GM23338 (cell line): ENCODE data around the gene DDX4. TPM values are rescaled to one million over a fixed set of nuclear protein-coding genes. Genes with fewer than 3 reads are reported as not detected.

ENCODE experiments used
- ATAC-seq: fragments of 200-7000 bp; cut with Tn5 transposase; 3 replicates; pipeline ENCODE4 v1.9.1; 2020
- DNase-seq: peaks from one replicate; pipeline ENCODE4 v3.0.0-alpha.2; 2015; ENCODE audit warnings: low spot score
- H2AFZ ChIP-seq: fragments of 200-600 bp; sonication (generic); 2 replicates; pipeline ENCODE4 v1.8.0; 2016; ENCODE audit warnings: antibody characterized with exemption, mild to moderate bottlenecking, moderate library complexity
- H3F3A ChIP-seq: fragments of 200-600 bp; sonication (generic); replicated peaks from 2 replicates; pipeline ENCODE4 v1.8.0; 2017; ENCODE audit warnings: antibody characterized with exemption, mixed run types, low read depth
- H3K27ac ChIP-seq: fragments of 200-600 bp; sonication (generic); 2 replicates; pipeline ENCODE4 v1.6.1; 2016; ENCODE audit warnings: low read depth
- H3K27me3 ChIP-seq: fragments of 200-600 bp; sonication (generic); 2 replicates; pipeline ENCODE4 v1.8.0; 2016; ENCODE audit warnings: mild to moderate bottlenecking, mixed run types, moderate library complexity; ENCODE audit not compliant: insufficient read depth
- H3K36me3 ChIP-seq: fragments of 200-600 bp; sonication (generic); 2 replicates; pipeline ENCODE4 v1.8.0; 2016; ENCODE audit warnings: mild to moderate bottlenecking; ENCODE audit not compliant: insufficient read depth
- H3K4me1 ChIP-seq: fragments of 200-600 bp; sonication (generic); 2 replicates; pipeline ENCODE4 v1.8.0; 2016; ENCODE audit warnings: mild to moderate bottlenecking, moderate library complexity; ENCODE audit not compliant: insufficient read depth
- H3K4me2 ChIP-seq: fragments of 200-600 bp; sonication (generic); 2 replicates; pipeline ENCODE4 v1.7.1; 2017; ENCODE audit warnings: mixed run types
- H3K4me3 ChIP-seq: fragments of 200-600 bp; sonication (generic); 2 replicates; pipeline ENCODE4 v1.6.1; 2016; ENCODE audit warnings: mixed run types
- H3K79me2 ChIP-seq: fragments of 200-600 bp; sonication (generic); replicated peaks from 2 replicates; pipeline ENCODE4 v1.8.0; 2017; ENCODE audit warnings: mild to moderate bottlenecking; ENCODE audit not compliant: insufficient read depth
- H3K9me2 ChIP-seq: fragments of 200-600 bp; sonication (generic); 2 replicates; pipeline ENCODE4 v1.8.0; 2017; ENCODE audit not compliant: insufficient read depth
- H4K20me1 ChIP-seq: fragments of 200-600 bp; sonication (generic); replicated peaks from 2 replicates; pipeline ENCODE4 v1.8.0; 2017; ENCODE audit warnings: mild to moderate bottlenecking; ENCODE audit not compliant: insufficient read depth
- H3K27ac Mint-ChIP-seq: 2 replicates; pipeline ENCODE4 v1.8.0; 2020; ENCODE audit warnings: inconsistent platforms, mild to moderate bottlenecking, moderate library complexity, mixed read lengths
- H3K27me3 Mint-ChIP-seq: 3 replicates; pipeline ENCODE4 v1.8.0; 2022; ENCODE audit warnings: low read depth, mild to moderate bottlenecking, moderate library complexity, mixed read lengths, inconsistent platforms; ENCODE audit not compliant: insufficient read depth, poor library complexity
- H3K36me3 Mint-ChIP-seq: 3 replicates; pipeline ENCODE4 v1.8.0; 2021; ENCODE audit warnings: low read depth, mild to moderate bottlenecking, inconsistent platforms, moderate library complexity, mixed read lengths
- H3K4me1 Mint-ChIP-seq: 3 replicates; pipeline ENCODE4 v1.8.0; 2020; ENCODE audit warnings: mild to moderate bottlenecking, inconsistent platforms, mixed read lengths
- H3K4me3 Mint-ChIP-seq: 3 replicates; pipeline ENCODE4 v1.8.0; 2021; ENCODE audit warnings: moderate library complexity, mild to moderate bottlenecking, inconsistent platforms, mixed read lengths
- H3K9me3 Mint-ChIP-seq: 3 replicates; pipeline ENCODE4 v1.8.0; 2020; ENCODE audit warnings: moderate library complexity, mild to moderate bottlenecking, inconsistent platforms, mixed read lengths
- CREB1 ChIP-seq: fragments of 250-450 bp; sonication (Bioruptor Pico); IDR thresholded peaks from 2 replicates; pipeline ENCODE4 v1.5.0; 2020; ENCODE audit warnings: low read depth, mild to moderate bottlenecking, moderate library complexity
- EZH2 ChIP-seq: fragments of 200-600 bp; sonication (generic); IDR thresholded peaks from one replicate; pipeline ENCODE4 v1.8.0; 2017; ENCODE audit warnings: antibody characterized with exemption, mild to moderate bottlenecking, low read depth; ENCODE audit not compliant: unreplicated experiment
- EZH2phosphoT487 ChIP-seq: fragments of 200-600 bp; sonication (generic); IDR thresholded peaks from one replicate; pipeline ENCODE4 v1.8.1; 2018; ENCODE audit warnings: antibody characterized with exemption; ENCODE audit not compliant: unreplicated experiment
- JUNB ChIP-seq: IDR thresholded peaks from one replicate; pipeline ENCODE4 v1.6.1; 2016; ENCODE audit warnings: antibody characterized with exemption; ENCODE audit not compliant: unreplicated experiment
- NANOG ChIP-seq: IDR thresholded peaks from 2 replicates; pipeline ENCODE4 v1.6.1; 2016; ENCODE audit warnings: antibody characterized with exemption, borderline replicate concordance
- POLR2AphosphoS5 ChIP-seq: IDR thresholded peaks from 2 replicates; pipeline ENCODE4 v1.6.1; 2016; ENCODE audit warnings: antibody characterized with exemption, low read depth
- STAT1 ChIP-seq: IDR thresholded peaks from one replicate; pipeline ENCODE4 v1.6.1; 2016; ENCODE audit warnings: antibody characterized with exemption; ENCODE audit not compliant: unreplicated experiment
- ZNF114 ChIP-seq: fragments of 250-450 bp; sonication (Bioruptor Pico); IDR thresholded peaks from 2 replicates; pipeline ENCODE4 v1.5.0; 2020; ENCODE audit warnings: mild to moderate bottlenecking, moderate library complexity
- ZNF331 ChIP-seq: fragments of 250-450 bp; sonication (Bioruptor Pico); IDR thresholded peaks from 2 replicates; pipeline ENCODE4 v1.5.0; 2020; ENCODE audit warnings: low read depth, mild to moderate bottlenecking, moderate library complexity
- polyA plus RNA-seq: library from polyadenylated mRNA; unstranded; fragments of >200 nt; fragmentation: Nextera tagmentation; extraction: Ambion mirVana; gene quantifications from 2 replicates; pipeline ENCODE4 v1.2.1, GENCODE V29; 2016
- total RNA-seq: library from RNA; depleted of rRNA; stranded (reverse); fragments of >200 nt; shearing (Covaris generic); gene quantifications from 2 replicates; pipeline ENCODE4 v1.2.3, GENCODE V29; 2014
- TF ChIP-seq, protein P1 (sequence below): IDR thresholded peaks from one replicate; pipeline ENCODE4 v1.6.1; 2018; ENCODE audit warnings: antibody characterized with exemption; ENCODE audit not compliant: unreplicated experiment
- TF ChIP-seq, protein P2 (sequence below): fragments of 250-450 bp; sonication (Bioruptor Pico); IDR thresholded peaks from 2 replicates; pipeline ENCODE4 v1.5.0; 2020; ENCODE audit warnings: mild to moderate bottlenecking, moderate library complexity
- TF ChIP-seq, protein P3 (sequence below): IDR thresholded peaks from 2 replicates; pipeline ENCODE4 v1.6.1; 2016; ENCODE audit warnings: antibody characterized with exemption
- TF ChIP-seq, protein P4 (sequence below), 2 experiments: fragments of 200-600 bp in 1 of 2; sonication (generic) in 1 of 2; conservative IDR thresholded peaks; 2 replicates each; pipeline versions ENCODE4 v1.5.1 to v1.6.1; 2016 to 2017; ENCODE audit warnings: antibody characterized with exemption in 2 of 2, low read depth in 2 of 2, mild to moderate bottlenecking in 2 of 2, moderate library complexity in 1 of 2

DDX4 gene
- total and polyA plus RNA-seq, 2 experiments from 2014 or later = 0.83 TPM; not detected in 1

DNA sequence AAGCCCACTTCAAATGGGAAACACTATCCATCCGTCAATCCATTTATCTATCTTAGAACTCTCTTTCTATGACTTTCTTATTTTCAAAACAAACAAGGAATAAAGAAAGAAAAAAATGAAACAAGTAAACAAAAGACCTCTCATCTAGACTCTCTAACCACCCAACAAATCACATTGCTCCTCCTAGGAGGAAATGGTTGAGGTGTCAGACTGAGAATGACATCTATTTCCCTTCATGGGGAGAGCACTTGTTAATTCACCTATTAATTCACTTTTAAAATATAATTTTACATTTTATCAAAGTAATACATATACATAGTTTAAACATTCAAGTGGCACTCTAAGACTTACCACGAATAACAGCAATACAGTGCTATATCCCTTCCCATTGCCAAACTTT, 110.9 kb downstream of the DDX4 start:
- DNase-seq (no peak), ATAC-seq (no peak)
- H3K36me3 Mint-ChIP-seq = no peaks in the 10 kb centered on the region
- Histone ChIP-seq H3K4me2 (no peak overlapping the region), H3K27ac (no peak overlapping the region), H4K20me1 (no peaks in the 10 kb centered on the region), H3K36me3 (no peaks in the 10 kb centered on the region), H3K4me3 (no peak overlapping the region), H2AFZ (no peak overlapping the region), H3K4me1 (no peaks in the 10 kb centered on the region), H3K79me2 (no peaks in the 10 kb centered on the region), H3K9me2 (no peaks in the 10 kb centered on the region), H3F3A (no peaks in the 10 kb centered on the region), H3K27me3 (no peaks in the 10 kb centered on the region)
- H3K27me3 Mint-ChIP-seq = no peaks in the 10 kb centered on the region
- H3K27ac Mint-ChIP-seq = no peak overlapping the region
- no peak overlapping the region for H3K4me3 Mint-ChIP-seq
- H3K9me3 Mint-ChIP-seq = peaks cover 6% of the 10 kb centered on the region; the same call in 2 of the 3 replicates
- H3K4me1 Mint-ChIP-seq = no peaks in the 10 kb centered on the region
- TF ChIP-seq, protein P1, sequence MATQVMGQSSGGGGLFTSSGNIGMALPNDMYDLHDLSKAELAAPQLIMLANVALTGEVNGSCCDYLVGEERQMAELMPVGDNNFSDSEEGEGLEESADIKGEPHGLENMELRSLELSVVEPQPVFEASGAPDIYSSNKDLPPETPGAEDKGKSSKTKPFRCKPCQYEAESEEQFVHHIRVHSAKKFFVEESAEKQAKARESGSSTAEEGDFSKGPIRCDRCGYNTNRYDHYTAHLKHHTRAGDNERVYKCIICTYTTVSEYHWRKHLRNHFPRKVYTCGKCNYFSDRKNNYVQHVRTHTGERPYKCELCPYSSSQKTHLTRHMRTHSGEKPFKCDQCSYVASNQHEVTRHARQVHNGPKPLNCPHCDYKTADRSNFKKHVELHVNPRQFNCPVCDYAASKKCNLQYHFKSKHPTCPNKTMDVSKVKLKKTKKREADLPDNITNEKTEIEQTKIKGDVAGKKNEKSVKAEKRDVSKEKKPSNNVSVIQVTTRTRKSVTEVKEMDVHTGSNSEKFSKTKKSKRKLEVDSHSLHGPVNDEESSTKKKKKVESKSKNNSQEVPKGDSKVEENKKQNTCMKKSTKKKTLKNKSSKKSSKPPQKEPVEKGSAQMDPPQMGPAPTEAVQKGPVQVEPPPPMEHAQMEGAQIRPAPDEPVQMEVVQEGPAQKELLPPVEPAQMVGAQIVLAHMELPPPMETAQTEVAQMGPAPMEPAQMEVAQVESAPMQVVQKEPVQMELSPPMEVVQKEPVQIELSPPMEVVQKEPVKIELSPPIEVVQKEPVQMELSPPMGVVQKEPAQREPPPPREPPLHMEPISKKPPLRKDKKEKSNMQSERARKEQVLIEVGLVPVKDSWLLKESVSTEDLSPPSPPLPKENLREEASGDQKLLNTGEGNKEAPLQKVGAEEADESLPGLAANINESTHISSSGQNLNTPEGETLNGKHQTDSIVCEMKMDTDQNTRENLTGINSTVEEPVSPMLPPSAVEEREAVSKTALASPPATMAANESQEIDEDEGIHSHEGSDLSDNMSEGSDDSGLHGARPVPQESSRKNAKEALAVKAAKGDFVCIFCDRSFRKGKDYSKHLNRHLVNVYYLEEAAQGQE = no peak
- TF ChIP-seq JUNB = no peak
- TF ChIP-seq, protein P2, sequence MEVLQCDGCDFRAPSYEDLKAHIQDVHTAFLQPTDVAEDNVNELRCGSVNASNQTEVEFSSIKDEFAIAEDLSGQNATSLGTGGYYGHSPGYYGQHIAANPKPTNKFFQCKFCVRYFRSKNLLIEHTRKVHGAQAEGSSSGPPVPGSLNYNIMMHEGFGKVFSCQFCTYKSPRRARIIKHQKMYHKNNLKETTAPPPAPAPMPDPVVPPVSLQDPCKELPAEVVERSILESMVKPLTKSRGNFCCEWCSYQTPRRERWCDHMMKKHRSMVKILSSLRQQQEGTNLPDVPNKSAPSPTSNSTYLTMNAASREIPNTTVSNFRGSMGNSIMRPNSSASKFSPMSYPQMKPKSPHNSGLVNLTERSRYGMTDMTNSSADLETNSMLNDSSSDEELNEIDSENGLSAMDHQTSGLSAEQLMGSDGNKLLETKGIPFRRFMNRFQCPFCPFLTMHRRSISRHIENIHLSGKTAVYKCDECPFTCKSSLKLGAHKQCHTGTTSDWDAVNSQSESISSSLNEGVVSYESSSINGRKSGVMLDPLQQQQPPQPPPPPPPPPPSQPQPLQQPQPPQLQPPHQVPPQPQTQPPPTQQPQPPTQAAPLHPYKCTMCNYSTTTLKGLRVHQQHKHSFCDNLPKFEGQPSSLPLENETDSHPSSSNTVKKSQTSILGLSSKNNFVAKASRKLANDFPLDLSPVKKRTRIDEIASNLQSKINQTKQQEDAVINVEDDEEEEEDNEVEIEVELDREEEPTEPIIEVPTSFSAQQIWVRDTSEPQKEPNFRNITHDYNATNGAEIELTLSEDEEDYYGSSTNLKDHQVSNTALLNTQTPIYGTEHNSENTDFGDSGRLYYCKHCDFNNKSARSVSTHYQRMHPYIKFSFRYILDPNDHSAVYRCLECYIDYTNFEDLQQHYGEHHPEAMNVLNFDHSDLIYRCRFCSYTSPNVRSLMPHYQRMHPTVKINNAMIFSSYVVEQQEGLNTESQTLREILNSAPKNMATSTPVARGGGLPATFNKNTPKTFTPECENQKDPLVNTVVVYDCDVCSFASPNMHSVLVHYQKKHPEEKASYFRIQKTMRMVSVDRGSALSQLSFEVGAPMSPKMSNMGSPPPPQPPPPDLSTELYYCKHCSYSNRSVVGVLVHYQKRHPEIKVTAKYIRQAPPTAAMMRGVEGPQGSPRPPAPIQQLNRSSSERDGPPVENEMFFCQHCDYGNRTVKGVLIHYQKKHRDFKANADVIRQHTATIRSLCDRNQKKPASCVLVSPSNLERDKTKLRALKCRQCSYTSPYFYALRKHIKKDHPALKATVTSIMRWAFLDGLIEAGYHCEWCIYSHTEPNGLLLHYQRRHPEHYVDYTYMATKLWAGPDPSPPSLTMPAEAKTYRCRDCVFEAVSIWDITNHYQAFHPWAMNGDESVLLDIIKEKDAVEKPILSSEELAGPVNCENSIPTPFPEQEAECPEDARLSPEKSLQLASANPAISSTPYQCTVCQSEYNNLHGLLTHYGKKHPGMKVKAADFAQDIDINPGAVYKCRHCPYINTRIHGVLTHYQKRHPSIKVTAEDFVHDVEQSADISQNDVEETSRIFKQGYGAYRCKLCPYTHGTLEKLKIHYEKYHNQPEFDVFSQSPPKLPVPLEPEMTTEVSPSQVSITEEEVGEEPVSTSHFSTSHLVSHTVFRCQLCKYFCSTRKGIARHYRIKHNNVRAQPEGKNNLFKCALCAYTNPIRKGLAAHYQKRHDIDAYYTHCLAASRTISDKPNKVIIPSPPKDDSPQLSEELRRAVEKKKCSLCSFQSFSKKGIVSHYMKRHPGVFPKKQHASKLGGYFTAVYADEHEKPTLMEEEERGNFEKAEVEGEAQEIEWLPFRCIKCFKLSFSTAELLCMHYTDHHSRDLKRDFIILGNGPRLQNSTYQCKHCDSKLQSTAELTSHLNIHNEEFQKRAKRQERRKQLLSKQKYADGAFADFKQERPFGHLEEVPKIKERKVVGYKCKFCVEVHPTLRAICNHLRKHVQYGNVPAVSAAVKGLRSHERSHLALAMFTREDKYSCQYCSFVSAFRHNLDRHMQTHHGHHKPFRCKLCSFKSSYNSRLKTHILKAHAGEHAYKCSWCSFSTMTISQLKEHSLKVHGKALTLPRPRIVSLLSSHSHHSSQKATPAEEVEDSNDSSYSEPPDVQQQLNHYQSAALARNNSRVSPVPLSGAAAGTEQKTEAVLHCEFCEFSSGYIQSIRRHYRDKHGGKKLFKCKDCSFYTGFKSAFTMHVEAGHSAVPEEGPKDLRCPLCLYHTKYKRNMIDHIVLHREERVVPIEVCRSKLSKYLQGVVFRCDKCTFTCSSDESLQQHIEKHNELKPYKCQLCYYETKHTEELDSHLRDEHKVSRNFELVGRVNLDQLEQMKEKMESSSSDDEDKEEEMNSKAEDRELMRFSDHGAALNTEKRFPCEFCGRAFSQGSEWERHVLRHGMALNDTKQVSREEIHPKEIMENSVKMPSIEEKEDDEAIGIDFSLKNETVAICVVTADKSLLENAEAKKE = no peak
- TF ChIP-seq ZNF114 (CRISPR knock-in tag) = no peak
- no peak for TF ChIP-seq EZH2phosphoT487
- TF ChIP-seq, protein P3, sequence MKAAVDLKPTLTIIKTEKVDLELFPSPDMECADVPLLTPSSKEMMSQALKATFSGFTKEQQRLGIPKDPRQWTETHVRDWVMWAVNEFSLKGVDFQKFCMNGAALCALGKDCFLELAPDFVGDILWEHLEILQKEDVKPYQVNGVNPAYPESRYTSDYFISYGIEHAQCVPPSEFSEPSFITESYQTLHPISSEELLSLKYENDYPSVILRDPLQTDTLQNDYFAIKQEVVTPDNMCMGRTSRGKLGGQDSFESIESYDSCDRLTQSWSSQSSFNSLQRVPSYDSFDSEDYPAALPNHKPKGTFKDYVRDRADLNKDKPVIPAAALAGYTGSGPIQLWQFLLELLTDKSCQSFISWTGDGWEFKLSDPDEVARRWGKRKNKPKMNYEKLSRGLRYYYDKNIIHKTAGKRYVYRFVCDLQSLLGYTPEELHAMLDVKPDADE = no peak
- TF ChIP-seq, protein P4, sequence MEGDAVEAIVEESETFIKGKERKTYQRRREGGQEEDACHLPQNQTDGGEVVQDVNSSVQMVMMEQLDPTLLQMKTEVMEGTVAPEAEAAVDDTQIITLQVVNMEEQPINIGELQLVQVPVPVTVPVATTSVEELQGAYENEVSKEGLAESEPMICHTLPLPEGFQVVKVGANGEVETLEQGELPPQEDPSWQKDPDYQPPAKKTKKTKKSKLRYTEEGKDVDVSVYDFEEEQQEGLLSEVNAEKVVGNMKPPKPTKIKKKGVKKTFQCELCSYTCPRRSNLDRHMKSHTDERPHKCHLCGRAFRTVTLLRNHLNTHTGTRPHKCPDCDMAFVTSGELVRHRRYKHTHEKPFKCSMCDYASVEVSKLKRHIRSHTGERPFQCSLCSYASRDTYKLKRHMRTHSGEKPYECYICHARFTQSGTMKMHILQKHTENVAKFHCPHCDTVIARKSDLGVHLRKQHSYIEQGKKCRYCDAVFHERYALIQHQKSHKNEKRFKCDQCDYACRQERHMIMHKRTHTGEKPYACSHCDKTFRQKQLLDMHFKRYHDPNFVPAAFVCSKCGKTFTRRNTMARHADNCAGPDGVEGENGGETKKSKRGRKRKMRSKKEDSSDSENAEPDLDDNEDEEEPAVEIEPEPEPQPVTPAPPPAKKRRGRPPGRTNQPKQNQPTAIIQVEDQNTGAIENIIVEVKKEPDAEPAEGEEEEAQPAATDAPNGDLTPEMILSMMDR (conservative IDR thresholded peaks at IDR 0.05; ENCODE audit: low read depth in 2 of 2) = no peak
- no peak for TF ChIP-seq CREB1 (CRISPR knock-in tag)
- TF ChIP-seq STAT1 = no peak
- no peak for TF ChIP-seq NANOG
- no peak for TF ChIP-seq ZNF331 (CRISPR knock-in tag)
- no peak for TF ChIP-seq POLR2AphosphoS5
- no peak for TF ChIP-seq EZH2
